Superior temporal gyrus (tissue), 1 donor: ENCODE results near the gene ATXN7L1.
"Not testable (repeated sequence)": the region's sequence is repeated elsewhere in the genome, so short reads cannot be mapped to it uniquely, and the experiment has no call there.

ENCODE experiments used
- DNase-seq: peaks from one replicate; pipeline ENCODE4 v3.0.0-alpha.2; 2016; ENCODE audit errors: extremely low spot score

Gene ATXN7L1

GRCh38 chr7:105707381-105707780 is 169.0 kb downstream of the ATXN7L1 start:
- no peak for DNase-seq

GRCh38 chr7:105705427-105705826 is 171.0 kb downstream of the ATXN7L1 start:
- peak; percentile 37 for DNase-seq

- DNase-seq: peak; percentile 28
Measured at GRCh38 chr7:105703207-105703930, 173.0 kb downstream of the ATXN7L1 start.

- no peak for DNase-seq
Measured at GRCh38 chr7:105699568-105700236, 176.7 kb downstream of the ATXN7L1 start.

- no peak for DNase-seq
Measured at GRCh38 chr7:105698531-105698930, 177.9 kb downstream of the ATXN7L1 start.

- no peak for DNase-seq
Measured at GRCh38 chr7:105697753-105698152, 178.6 kb downstream of the ATXN7L1 start.

GRCh38 chr7:105697169-105697568 is 179.2 kb downstream of the ATXN7L1 start:
- not testable (repeated sequence) for DNase-seq

- DNase-seq: no peak
Measured at GRCh38 chr7:105693576-105693975, 182.8 kb downstream of the ATXN7L1 start.

- no peak for DNase-seq
Measured at GRCh38 chr7:105691680-105692564, 184.5 kb downstream of the ATXN7L1 start.

- no peak for DNase-seq
Measured at GRCh38 chr7:105691082-105691679, 185.2 kb downstream of the ATXN7L1 start.

GRCh38 chr7:105690325-105690945 is 186.0 kb downstream of the ATXN7L1 start:
- DNase-seq: no peak

GRCh38 chr7:105689067-105689819 is 187.2 kb downstream of the ATXN7L1 start:
- DNase-seq: no peak

- no peak for DNase-seq
Measured at GRCh38 chr7:105688617-105689016, 187.8 kb downstream of the ATXN7L1 start.

GRCh38 chr7:105685161-105685560 is 191.2 kb downstream of the ATXN7L1 start:
- no peak for DNase-seq

GRCh38 chr7:105682341-105683060 is 193.9 kb downstream of the ATXN7L1 start:
- no peak for DNase-seq

- no peak for DNase-seq
Measured at GRCh38 chr7:105680505-105681187, 195.8 kb downstream of the ATXN7L1 start.

GRCh38 chr7:105678811-105679495 is 197.4 kb downstream of the ATXN7L1 start:
- DNase-seq: no peak

- DNase-seq: no peak
Measured at GRCh38 chr7:105677817-105678573, 198.4 kb downstream of the ATXN7L1 start.
